Heart left ventricle (tissue), 13 donors: ENCODE measurements around the gene LRMDA.

Source experiments
- CTCF ChIP-seq, 12 donors: fragments of 200-600 bp; sonication (generic) in 4 of 12; IDR thresholded peaks; one replicate each; pipeline versions ENCODE4 v1.5.0 to v1.8.0; 2018 to 2022; ENCODE audit warnings: antibody characterized with exemption in 12 of 12, mild to moderate bottlenecking in 5 of 12
- POLR2A ChIP-seq, 2 donors: fragments of 450-650 bp; IDR thresholded peaks; one replicate each; pipeline ENCODE4 v1.6.1; 2017; ENCODE audit warnings: antibody characterized with exemption in 2 of 2, mild to moderate bottlenecking in 2 of 2, moderate library complexity in 2 of 2
- donor health status: ischemic (EF 13 %, LVEDD 7.1; RV severe dilation, severe dysfunction).
- donor health status: DM: no; HTN: yes; CAD: no.
- donor health status: DM: no; HTN: no; CAD: no.
- donor health status: ischemic (EF 25% LVEDD 6.9; RV normal size, moderate dysfunction).
- donor health status: ischemic (EF 25% LVEDD 5.7; RV mildly dilated, moderate dysfunction).
- donor health status: ischemic (EF 35%, LVEDD 5.7; RV mildly dilated, moderate dysfunction).
- donor health status: nonischemic (EF 11% LVEDD 7.7; RV severe dilation, severe dysfunction).
- donor health status: DM: yes; HTN: yes; CAD: no.
- donor health status: PGD.
- donor health status: ischemic (EF 29% LVEDD 5.4; RV normal size, mild dysfunction).
- donor health status: nonischemic (EF 23%, LVEDD 6.1; RV moderate dilation, normal function).

DNA sequence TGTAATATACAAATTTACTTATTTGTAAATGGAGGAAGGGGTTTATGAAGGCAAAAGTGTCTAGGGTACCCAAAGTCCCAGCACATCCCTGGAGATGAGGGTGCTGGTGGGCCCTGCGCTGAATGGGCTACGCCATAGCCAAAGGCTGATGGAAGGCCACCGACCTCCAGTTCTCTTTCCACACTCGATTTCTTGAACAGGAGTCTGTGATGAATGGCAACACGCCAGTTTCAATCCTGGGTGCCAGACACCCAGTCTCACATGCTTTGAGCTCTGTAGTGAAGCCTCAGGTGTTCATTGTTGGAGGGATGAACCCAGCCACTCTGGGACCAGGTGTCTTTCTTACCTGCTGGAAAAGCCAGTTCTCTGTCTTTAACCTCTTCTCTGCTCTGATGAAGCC is 752 bp downstream of the LRMDA start:
- TF ChIP-seq CTCF (IDR thresholded peaks at IDR 0.05), result no peak
- no peak for TF ChIP-seq POLR2A (IDR thresholded peaks at IDR 0.05)
